IMR-90 (cell line): ENCODE measurements around the gene ZYG11A.

ENCODE experiments used
- CTCF ChIP-seq: conservative IDR thresholded peaks from 2 replicates; pipeline ENCODE4 v1.5.1; 2012; ENCODE audit warnings: mild to moderate bottlenecking, low read depth, low read length, improper control_type of control experiment
- POLR2A ChIP-seq: IDR thresholded peaks from 2 replicates; pipeline ENCODE4 v1.6.1; 2012; ENCODE audit warnings: mild to moderate bottlenecking, low read depth, low read length

GRCh38 chr1:52798331-52798730, 44.2 kb upstream of the ZYG11A start:
- TF ChIP-seq POLR2A (no peak), CTCF (no peak)
